PFSK-1 (cell line): ENCODE data around the gene KIF15.
A peak's percentile ranks its signal among the peaks of the same experiment; 100 is the strongest.

Experiments used
- POLR2AphosphoS5 ChIP-seq: IDR thresholded peaks from 2 replicates; pipeline ENCODE4 v1.6.1; 2012; ENCODE audit warnings: low read depth, mild to moderate bottlenecking, control low read depth, low read length, moderate library complexity
- REST ChIP-seq, 2 experiments: IDR thresholded peaks; 2 replicates each; pipeline versions ENCODE4 v1.6.1 to v1.8.0; 2011 to 2012; ENCODE audit warnings: low read depth in 2 of 2, low read length in 2 of 2, control low read depth in 1 of 2, inconsistent platforms in 1 of 2, mild to moderate bottlenecking in 1 of 2, moderate library complexity in 1 of 2; ENCODE audit not compliant: insufficient read depth in 1 of 2
- SIN3A ChIP-seq: IDR thresholded peaks from 2 replicates; pipeline ENCODE4 v1.6.1; 2012; ENCODE audit warnings: mild to moderate bottlenecking, low read length, moderate library complexity, borderline replicate concordance; ENCODE audit not compliant: insufficient read depth
- TAF1 ChIP-seq: IDR thresholded peaks from 2 replicates; pipeline ENCODE4 v1.6.1; 2012; ENCODE audit warnings: low read length, control low read depth, borderline replicate concordance; ENCODE audit not compliant: insufficient read depth

GRCh38 chr3:44712455-44713075, 49.0 kb upstream of the KIF15 start, which contains the start of gene ZNF502:
- TF ChIP-seq TAF1: no peak
- TF ChIP-seq SIN3A: no peak
- peak; percentile 73; the same call in 1 of the 2 replicates for TF ChIP-seq POLR2AphosphoS5
- peak; percentile 39 to 49; a peak in 2 of 4 replicates for TF ChIP-seq REST (IDR thresholded peaks at IDR 0.05; ENCODE audit: insufficient read depth in 1 of 2, low read depth in 2 of 2, low read length in 2 of 2)
